Activated T-helper 1 cell treated with Interleukin-2 at 50 U/mL for 16 hours (primary cell): ENCODE data around the gene TMOD3.

ENCODE experiments used
- DNase-seq: peaks from one replicate; pipeline ENCODE4 v3.0.0-alpha.2; 2020; ENCODE audit warnings: low read depth

Gene TMOD3

DNA sequence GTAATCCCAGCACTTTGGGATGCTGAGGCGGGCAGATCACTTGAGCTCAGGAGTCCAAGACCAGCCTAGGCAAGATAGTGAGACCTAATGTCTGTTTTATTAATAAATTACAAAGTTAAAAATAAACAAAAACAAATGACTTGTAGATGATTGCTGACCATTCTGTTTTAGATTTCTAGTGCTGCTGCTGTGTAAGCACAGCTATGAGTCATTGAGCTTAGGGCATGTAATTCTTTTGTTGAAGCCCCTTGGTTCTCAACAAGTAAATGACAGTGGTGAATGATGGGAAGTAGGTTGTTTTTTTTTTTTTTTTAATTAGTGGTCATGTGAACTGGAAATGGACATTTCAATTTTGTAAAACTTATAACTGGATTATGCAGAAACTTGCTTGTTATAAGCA lies 78.9 kb downstream of the TMOD3 start:
- DNase-seq, result no peak

DNA sequence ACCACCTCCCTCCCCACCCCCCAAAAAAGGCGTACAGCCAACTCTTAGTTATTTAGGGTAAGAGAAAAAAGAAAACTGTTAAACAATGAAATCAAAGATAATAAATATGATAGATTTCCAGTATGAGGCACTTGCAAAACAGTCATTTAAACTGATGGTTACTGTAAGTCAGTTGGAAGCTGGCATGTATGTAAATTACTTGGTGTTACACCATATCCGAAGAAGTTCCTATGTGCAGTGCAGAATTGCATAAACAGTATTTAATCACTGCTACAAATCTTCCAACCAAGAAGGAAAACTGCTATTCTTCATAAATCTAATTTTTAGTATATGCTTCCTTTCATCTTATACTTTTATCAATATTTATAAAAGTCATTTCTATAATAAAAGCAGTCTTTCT lies 80.1 kb downstream of the TMOD3 start:
- DNase-seq, result no peak

DNA sequence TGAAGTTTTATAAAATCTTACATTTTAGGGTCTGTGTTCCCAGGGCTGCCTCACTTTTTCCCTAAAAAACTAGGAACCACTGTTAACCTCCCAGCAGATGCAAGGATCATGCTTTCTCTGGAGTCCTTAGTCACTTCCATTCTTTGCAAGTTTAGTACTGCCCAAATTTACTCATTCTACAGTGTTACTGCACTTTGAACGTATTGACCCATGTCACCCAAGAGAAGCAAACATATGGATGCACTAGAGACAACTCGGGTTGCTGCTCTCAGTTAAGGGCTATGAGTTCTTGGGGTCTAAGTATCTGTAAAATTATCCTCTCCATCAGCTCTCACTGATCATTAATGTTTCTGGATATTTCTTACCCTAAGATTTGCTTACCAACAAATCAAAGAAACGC lies 83.1 kb downstream of the TMOD3 start:
- DNase-seq, result no peak

DNA sequence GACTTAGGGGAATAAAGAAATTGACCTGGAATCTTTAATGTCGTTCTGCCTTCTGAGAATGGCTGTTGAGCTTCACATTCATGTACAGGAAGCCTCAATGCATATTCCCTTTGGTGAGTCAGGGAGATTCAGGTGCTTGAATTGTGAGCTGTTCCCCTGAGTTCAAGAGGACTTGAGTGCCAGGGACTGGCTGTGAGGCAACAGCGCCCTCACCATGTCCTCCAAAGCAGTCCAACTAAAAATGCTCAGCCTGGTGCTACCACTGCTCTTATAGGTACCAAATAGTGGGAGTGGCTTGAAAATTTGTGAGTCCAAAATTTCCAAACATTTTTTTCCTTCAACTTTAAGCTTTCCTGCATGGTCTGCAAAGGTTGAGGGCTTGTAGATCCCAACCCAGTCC lies 88.0 kb downstream of the TMOD3 start:
- no peak for DNase-seq

DNA sequence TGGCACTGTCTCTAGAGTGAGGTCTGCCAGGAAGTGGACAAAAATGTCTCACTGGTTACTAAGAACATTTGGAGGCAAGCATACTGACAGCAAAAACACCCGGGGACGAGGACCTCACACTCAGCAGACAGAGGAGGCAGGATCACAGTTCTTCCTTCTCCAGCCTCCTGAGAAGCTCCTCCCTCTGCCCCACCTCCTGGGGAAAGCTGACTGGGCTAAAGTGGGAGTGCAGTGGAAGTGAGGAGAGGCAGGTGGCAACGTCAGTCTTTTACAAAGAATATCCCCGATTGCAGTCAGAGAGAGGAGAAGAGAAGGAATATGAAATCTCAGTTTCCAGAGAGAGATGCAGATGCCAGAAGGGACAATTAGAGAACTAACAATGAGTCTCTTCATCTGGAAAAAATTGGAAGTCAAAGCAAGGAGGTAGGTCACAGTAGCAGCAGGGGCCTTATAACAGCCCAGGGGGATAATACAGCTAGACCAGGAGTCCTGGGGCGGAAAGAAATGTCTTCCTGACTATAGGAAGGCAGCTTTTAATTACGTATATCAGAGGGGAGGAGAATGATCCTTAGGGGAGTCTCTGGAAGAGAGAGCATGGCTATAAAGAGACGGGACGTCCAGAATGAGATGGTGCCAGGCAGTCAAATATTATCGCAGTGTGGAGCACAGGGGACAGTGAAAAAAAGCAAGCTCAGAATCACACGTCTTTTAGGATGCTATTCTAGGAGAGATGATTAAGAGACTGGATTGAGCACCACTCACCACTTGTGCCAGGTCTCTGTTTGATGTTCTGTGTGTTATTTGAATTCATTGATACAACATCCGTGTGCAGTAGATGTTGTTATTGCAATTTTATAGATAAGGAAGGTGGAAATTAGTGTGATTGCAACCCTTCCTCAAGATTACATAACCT lies 95.0 kb downstream of the TMOD3 start:
- DNase-seq, result no peak

DNA sequence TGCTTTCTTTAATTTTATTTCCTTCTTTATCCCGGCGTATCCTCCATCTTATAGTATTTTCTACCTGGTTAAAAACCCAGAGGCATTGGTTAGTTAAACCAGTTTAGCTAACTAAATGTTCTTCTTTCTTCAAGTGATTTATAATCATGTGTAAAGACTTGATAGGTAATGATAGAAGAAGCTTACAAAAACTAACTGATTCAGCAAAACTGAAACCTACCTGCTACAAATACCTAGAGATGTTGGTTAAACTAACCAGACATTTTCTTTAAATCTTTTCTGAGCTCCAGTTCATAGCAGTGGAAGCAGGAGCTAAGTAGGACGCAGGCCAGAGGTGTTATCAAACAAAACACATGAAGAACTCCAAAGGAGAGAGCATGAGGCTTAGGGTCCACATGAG lies 97.4 kb downstream of the TMOD3 start:
- no peak for DNase-seq

DNA sequence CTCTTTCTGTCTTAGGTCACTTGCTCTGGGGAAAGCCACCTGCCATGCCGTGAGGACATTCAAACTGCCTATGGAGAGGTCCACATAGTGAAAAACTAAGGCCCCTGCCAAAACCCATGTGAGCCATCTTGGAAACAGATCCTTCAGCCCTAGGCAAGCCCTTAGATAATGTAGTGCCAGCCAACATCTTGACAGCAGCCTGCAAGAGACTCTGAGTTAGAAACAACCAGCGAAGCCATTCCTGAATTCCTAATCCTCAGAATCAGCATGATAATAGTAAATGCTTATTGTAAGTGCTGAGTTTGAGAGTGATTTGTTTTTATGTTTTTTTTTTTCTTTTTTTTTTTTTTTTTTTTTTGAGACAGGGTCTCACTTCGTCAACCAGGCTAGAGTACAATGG lies 101.6 kb downstream of the TMOD3 start:
- DNase-seq, result no peak

DNA sequence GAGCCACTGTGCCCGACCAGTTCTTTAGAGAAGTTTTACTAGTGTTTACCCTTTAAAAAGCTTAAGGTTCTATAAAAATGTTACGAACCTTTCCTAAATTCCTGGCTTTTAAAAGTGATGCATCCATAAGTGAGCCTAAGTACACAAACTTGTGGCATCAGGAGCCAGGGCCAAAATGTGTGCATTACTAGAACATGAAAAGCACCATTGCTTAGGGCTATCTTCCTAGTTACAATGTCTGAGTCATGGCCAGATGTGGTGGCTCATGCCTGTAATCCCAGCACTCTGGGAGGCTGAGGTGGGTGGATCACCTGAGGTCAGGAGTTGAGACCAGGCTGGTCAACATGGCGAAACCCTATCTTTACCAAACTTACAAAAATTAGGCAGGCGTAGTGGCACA lies 102.2 kb downstream of the TMOD3 start:
- DNase-seq, result no peak

DNA sequence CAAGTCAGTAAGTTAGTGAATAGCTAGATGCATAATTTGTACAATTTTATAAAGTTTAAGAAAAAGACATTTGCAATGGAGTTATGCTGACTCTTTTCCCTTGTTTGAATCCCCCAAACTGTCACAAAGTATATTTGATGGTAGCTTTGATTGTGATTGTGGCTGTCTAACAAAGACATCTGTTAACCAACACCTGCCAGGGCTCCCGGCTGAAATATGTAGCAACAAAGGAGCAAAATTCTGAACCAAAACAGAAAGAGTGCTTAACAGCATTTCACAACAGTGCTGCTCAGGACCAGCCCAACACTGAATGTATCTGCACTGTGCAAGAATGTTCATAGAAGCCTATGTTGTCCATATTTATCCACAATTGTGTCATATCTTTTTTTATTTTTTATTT lies 102.7 kb downstream of the TMOD3 start:
- DNase-seq, result no peak

DNA sequence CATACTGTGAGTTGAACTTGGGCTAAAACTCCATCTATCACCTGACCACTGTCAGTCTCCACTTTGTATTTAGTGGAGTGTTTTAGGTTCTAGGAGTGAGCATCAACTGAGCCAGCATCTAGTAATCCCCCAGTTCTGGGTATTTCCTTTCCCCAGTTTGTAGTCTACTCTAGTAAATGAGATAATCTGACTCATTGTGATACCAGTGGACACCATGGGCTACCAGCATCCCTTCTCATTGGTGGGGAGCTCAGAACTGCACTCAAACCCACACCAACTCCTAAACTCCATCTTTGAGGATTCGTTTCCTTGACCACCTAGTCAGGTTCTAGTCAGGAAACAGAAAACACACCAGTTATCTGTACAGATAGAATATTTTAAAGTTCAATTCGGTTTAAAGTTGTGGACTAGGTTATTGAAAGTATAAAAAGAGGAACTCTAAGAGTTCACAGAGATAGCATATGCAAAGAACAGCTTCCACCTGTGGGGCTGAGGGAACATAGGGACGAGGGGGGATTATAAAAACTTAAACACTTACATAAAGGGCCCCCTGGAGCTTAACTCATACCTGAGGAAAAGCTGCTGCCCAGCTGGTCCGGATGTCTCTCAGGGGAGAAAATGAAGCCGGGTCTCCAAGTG lies 106.1 kb downstream of the TMOD3 start:
- DNase-seq, result no peak

DNA sequence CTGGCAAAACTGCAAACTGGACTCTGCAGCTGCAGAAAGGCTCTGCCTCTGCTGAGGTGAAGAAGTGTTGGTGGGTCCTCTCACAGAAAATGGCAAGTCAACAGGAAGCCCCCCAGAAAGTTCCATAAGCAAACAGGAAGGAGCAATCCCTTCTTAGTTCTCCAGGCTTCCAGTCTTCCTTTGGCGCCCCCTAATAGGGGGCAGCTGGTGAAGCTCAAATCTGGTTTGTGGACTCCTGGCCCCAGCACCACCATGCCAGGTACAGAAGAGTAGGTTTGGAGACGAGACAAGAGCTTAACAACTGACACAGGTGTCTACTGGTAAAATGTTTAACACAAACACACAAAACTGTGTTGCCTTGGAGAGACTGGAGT lies 106.6 kb downstream of the TMOD3 start:
- no peak for DNase-seq

DNA sequence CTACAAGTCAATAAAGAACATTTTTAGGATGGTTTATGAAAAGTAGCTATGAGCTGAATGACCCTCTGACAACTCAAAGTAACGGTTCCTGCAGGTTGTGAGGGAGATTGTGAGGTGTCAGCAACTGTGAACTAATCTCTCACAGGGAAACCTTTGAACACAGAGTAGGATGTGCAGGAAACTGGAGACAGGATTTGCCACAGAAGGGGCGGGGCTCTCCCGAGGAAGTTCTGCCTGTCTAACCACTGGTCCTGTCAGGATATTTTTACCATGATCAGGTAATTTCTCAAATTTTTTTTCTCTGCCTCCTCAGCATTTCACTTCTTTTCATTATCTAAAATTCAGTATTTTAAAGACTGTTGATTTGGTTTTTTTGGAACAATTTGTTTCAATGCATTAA lies 108.8 kb downstream of the TMOD3 start:
- DNase-seq, result no peak

DNA sequence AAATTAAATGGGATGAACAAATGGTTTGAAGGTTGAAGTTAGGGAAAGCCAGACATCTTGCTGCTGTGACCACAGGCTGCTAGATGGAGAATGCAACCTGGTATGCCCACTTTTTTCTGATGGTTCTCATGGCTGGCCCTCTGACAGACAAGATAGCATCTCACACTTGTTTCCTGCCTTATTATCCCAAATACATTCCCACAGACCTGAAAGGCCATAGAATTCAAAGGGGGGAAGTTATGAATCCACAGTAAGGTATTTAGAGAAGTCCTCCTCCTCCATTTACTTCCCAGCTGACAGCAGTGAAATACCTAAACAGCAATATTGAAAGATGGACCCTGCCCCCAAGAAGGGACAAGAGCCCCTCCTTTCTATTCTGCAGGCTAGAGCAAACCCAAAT lies 109.8 kb downstream of the TMOD3 start:
- DNase-seq, result no peak

DNA sequence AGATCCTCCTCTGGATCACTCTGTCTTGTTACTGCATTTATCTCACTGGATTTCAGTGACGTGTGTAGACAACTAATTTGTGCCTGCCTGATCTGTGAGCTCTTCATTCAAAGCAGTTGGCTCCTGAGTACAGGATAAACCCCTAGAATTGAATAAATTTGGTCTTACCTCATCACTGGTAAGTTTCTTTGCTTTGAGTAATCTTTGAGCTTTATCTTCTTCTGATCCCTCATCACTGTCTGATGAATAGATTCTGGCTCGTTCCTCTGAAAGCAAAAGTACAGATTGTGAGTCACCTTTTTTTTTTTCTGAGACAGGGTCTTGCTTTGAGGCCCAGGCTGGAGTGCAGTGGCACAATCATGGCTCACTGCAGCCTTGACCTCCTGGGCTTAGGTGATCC lies 117.7 kb downstream of the TMOD3 start:
- no peak for DNase-seq

DNA sequence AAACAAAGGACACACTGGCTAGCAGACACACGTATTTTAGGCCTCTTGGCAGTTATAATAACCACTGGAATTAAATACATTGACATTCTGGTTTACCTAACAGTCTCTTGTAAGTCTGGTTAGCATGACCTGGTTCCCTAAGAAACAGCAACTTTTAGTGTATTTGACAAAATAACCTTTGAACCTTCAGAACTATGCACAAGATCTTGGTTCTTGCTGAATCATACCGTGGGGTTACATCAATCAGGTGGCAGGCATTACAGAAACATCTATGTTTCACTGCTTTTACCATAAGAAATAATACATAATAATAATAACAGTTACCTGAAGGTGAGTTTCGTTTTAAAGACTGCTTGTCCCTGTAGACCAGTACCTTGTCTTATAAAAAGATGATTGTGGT lies 123.4 kb downstream of the TMOD3 start:
- DNase-seq, result no peak

DNA sequence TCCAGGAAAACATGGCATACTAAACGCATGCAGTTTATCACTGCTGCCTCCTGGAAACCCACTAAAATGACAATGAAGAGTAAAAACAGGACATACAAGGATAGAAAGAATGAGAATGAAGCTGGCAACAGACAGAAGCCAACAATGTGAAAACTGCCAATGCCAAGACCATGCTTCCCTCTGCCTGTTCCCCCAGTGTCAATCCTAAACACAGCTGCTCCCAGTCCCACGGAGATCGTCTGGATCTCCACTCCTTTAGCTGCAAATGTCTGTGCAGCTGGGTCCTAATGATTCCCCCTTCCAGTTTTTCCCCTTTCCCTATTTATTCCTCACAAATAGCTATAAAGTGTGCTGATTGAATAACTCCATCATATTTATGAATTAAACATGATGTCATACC lies 126.1 kb downstream of the TMOD3 start:
- DNase-seq, result no peak
